Activated CD4-positive, CD25-positive, alpha-beta regulatory T cell (primary cell): ENCODE results near the gene B4GALT2.

Experiments
- DNase-seq, 4 experiments: peaks; one replicate each; lab custom pipeline; 2025; lab: John Stamatoyannopoulos, UW

B4GALT2 gene

GRCh38 chr1:43946236-43947060 lies 32.6 kb upstream of the B4GALT2 start, which contains the start of gene IPO13:
IPO13 (plus strand) TSS chr1:43946950; CDS start chr1:43947601, 651 bp downstream.
- DNase-seq = peak; percentile 86 to 92 (median 89)

GRCh38 chr1:43947061-43947873 lies 31.7 kb upstream of the B4GALT2 start:
- DNase-seq = no peak

GRCh38 chr1:43947874-43948437 lies 31.1 kb upstream of the B4GALT2 start:
- DNase-seq = no peak

GRCh38 chr1:43949678-43950077 lies 29.3 kb upstream of the B4GALT2 start:
- DNase-seq = no peak

GRCh38 chr1:43951021-43951985 lies 27.7 kb upstream of the B4GALT2 start:
- no peak for DNase-seq

GRCh38 chr1:43952731-43953346 lies 26.2 kb upstream of the B4GALT2 start:
- DNase-seq = no peak

GRCh38 chr1:43953361-43953760 lies 25.6 kb upstream of the B4GALT2 start:
- DNase-seq = no peak

- DNase-seq = no peak
Observed at GRCh38 chr1:43954036-43954435, 25.0 kb upstream of the B4GALT2 start.

GRCh38 chr1:43956234-43956633 lies 22.8 kb upstream of the B4GALT2 start:
- no peak for DNase-seq

- DNase-seq = no peak
Observed at GRCh38 chr1:43957407-43958040, 21.5 kb upstream of the B4GALT2 start.

- DNase-seq = no peak
Observed at GRCh38 chr1:43958351-43959255, 20.4 kb upstream of the B4GALT2 start.

- no peak for DNase-seq
Observed at GRCh38 chr1:43960798-43961197, 18.2 kb upstream of the B4GALT2 start.

GRCh38 chr1:43961692-43962091 lies 17.3 kb upstream of the B4GALT2 start:
- no peak for DNase-seq

GRCh38 chr1:43962324-43962723 lies 16.7 kb upstream of the B4GALT2 start:
- DNase-seq = no peak

- DNase-seq = no peak
Observed at GRCh38 chr1:43963006-43963405, 16.0 kb upstream of the B4GALT2 start.

- no peak for DNase-seq
Observed at GRCh38 chr1:43963890-43964289, 15.1 kb upstream of the B4GALT2 start.

GRCh38 chr1:43965316-43965715 lies 13.7 kb upstream of the B4GALT2 start:
- DNase-seq = no peak

- no peak for DNase-seq
Observed at GRCh38 chr1:43968348-43968948, 10.6 kb upstream of the B4GALT2 start.

- DNase-seq = no peak
Observed at GRCh38 chr1:43969416-43969745, 9.6 kb upstream of the B4GALT2 start.
